HG03575 (cell line): Measurements from ENCODE around the gene ALDH5A1.

Experiments
- ATAC-seq: cut with Tn5 transposase; IDR thresholded peaks from one replicate; pipeline ENCODE4 v1.9.1; 2021; ENCODE audit not compliant: unreplicated experiment, insufficient number of reproducible peaks, low FRiP score; ENCODE audit errors: extremely low read depth

The ALDH5A1 gene

DNA sequence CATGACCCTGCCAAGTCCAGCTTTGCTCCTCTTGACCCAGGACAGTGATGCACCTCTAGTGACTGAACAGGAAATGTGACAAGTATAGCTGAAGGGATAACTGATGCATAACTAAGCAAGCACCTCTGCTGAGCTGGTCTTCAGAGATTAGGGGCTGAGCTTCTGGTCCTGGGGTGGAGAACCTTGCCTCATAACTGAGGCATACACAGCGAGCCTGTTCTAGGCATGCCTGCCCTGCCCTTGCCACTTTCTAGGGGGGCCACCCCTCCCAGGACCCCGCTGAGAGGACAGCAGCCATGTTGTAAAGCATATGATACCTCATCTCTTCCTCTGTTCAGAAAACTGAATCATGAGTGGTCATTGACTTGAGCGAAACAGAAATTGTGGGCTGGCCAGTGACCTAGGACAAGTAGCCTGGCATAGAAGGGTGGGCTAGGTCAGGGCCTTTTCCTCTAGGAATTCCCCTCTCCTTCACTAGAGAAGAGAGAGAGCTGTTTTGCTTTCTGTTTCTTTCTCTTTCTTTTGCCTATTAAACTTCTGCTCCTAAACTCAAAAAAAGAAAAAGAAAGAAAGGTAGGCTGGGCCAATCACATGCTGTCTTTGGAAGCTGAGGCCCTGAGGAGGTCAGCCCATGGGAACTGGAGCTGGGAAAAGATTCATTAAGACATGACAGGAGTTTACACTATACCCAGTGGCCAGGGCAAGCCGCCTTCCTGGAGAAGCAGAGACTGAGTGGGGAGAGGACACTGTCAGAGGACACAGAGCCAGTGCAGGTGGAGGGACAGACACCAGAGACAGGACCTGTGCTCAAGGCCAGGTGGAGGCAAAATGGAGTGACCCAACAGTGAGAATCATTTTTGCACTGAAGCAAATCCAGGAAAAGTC lies 23.1 kb downstream of the ALDH5A1 start:
- peak; percentile 54 for ATAC-seq

GRCh38 chr6:24520929-24521546 lies 26.3 kb downstream of the ALDH5A1 start:
- ATAC-seq, result no peak

DNA sequence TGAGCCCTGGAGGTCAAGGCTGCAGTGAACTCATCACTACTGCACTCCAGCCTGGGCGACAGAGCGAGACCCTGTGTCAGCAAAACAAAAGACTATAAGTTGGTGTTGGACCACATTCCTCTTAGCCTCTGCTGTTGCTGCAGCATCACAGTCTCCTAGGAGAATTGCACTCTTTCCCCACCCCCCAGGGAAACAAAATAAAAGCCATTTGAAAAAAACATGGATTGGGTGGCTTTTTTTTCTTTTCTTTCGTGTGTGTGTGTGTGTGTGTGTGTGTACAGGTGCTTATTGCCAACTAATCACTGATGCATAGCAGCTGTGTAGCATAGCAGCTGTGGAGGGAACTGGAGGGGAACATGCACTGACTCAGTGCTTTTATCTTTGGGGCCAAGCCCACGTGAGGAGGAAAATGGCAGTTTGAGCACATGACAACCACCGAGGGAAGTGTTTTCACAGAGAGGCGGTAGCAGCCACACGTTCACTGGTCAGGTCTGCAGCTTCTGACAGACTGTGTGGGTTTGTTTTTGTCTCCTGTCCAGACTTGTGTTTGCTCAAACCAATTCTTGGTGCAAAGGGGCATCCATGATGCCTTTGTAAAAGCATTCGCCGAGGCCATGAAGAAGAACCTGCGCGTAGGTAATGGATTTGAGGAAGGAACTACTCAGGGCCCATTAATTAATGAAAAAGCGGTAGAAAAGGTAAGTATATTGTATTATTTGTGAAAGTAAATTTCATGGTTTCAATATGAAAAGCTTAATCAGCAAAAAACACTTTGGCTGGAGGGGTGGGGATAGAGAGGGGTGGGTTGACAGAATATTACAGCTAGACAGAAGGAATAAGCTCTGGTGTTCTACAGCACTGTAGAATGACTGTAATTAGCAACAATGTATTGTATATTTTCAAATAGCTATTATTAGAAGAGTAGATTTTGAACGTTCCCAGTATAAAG lies 27.7 kb downstream of the ALDH5A1 start:
- ATAC-seq, result peak; percentile 32

DNA sequence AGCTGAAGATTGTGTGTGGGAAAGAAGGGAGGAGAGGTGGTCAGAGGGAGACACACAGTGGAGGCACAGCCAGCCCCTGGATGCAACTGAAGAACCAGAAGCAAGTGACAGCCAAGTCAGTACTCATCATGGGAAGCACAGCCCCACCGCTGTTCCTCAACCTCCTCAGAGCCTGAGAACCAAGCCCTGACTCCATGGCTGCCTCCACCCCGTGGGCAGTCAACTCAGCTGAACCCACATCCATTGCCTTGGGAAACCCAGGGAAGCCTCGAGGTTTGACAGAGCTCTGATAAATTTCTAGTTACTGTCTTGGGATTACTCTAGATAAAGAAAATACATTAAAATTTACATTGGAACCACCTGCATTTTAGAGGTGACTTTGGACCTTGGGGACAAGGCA lies 29.6 kb downstream of the ALDH5A1 start:
- no peak for ATAC-seq

- no peak for ATAC-seq
Observed at GRCh38 chr6:24524805-24525204, 30.0 kb downstream of the ALDH5A1 start.

- no peak for ATAC-seq
Observed at GRCh38 chr6:24529985-24530384, 35.2 kb downstream of the ALDH5A1 start.

GRCh38 chr6:24534329-24534728 lies 39.6 kb downstream of the ALDH5A1 start:
- no peak for ATAC-seq

DNA sequence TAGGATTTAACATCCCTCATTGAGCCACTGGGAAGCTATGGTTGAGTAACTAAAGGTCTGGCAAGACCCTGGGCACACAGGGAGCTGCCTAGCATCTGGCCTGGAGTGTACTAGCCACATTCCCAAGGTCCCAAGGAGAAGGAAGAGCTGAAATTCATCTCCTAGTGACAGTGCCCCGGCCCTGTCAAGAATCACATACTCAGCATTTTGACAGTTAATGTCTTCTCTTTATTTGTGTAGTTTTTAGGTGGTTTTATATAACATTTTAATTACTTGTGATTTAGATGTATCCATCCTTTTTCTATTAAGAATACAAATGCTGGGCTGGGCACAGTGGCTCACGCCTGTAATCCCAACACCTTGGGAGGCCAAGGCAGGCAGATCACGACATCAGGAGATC lies 40.4 kb downstream of the ALDH5A1 start:
- no peak for ATAC-seq

GRCh38 chr6:24536466-24536865 lies 41.7 kb downstream of the ALDH5A1 start:
- no peak for ATAC-seq

DNA sequence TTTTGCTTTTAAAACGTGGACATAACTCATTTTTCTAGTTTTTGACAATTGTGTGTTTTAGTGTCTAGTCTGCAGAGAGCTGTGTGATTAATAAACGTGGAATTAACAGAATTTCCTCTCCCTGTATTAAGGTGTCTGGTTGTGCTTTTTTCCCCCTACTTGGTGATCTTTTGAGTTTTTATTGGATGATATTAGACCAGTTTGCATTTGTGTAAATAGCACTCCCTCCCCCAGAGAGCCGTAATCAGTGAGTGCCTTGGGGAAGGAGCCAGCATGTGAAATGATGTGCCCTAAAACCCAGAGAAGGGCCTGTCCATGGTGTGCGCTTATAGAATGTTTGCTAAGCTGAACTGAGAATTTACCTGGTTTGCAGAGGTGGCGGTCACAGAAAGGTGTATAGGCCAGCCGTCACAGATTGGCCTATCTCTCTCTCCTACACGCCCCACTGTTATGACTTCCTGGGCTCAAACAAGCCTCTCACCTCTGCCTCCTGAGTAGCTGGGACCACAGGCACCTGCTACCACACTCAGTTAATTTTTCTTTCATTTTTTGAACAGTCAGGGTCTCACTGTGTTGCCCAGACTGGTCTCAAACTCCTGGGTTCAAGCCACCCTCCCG lies 42.4 kb downstream of the ALDH5A1 start:
- no peak for ATAC-seq

GRCh38 chr6:24537771-24538385 lies 43.1 kb downstream of the ALDH5A1 start:
- ATAC-seq, result no peak

DNA sequence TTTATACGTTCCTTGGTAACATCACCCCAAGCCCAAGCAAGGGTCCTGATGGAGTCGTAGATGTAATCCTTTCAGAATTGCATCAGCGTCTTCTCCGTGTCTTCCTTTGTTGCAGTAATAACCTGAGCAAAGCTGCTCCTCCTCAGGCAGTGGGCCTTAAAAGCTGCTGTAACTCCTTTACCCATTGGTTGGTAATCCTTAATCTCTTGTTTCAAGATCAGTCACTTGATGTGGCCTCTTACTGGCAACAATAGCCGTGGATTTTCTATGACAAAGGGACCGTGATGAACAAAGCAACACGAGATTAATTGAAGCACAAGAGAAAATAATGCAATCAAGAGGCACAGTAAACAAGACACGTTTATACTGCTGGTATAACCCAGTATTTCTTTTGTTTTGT lies 44.6 kb downstream of the ALDH5A1 start:
- no peak for ATAC-seq

DNA sequence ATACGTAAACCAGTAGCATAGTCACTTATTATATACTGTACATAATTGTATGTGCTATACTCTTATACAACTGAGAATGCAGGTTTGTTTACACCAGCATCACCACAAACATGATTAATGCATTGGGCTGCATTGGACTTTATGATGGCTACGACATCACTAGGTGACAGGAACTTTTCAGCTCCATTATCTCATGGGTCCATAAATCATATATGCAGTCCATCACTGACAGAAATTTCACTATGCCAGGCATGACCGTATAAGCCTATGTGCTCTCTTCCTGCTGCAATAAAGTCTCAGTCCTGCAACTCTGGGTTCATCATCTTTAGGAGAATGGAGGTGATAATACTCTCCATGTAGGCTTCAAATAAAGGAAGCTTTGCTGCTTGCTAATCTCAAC lies 45.4 kb downstream of the ALDH5A1 start:
- no peak for ATAC-seq

GRCh38 chr6:24543683-24544082 lies 48.9 kb downstream of the ALDH5A1 start:
- no peak for ATAC-seq

DNA sequence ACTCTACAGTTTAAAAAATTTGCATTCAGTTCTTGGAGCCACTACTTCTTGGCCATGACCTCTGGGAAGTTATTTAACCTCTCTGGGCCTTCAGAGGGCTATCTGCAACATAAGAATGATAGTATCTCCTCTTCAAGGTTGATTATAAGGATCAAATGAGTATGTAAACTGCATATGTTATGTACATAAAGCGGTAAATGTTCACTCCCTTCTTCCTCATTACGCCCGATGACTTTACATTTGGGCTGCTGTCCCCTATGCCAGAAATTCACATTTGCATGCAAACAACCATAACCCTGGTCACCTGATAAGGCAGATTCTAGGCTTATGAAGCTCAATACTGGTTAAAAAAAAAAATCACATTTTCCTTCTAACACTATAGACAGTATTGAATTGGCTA lies 50.4 kb downstream of the ALDH5A1 start:
- ATAC-seq, result no peak

- no peak for ATAC-seq
Observed at GRCh38 chr6:24545691-24546090, 50.9 kb downstream of the ALDH5A1 start.

GRCh38 chr6:24546439-24546838 lies 51.7 kb downstream of the ALDH5A1 start:
- ATAC-seq, result no peak

DNA sequence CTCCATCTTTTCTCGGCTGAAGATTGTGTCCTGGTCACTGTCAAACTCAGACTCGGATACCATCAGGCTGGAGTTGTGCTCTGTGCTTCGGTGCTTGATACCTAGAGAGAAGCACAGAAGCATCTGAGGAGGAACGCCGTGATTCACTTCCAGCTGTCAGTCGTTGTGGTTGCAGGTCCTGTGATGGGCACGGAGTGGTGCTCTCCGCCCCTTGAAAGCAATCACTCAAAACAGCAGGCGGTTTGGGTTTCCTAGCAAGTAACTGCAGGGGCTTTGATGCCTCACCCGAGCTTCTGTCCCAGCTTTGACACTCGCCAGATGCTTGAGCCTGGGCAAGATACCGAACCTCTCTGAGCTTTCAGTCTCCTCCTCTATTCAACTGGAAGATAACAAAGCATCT lies 52.5 kb downstream of the ALDH5A1 start:
- ATAC-seq, result no peak

DNA sequence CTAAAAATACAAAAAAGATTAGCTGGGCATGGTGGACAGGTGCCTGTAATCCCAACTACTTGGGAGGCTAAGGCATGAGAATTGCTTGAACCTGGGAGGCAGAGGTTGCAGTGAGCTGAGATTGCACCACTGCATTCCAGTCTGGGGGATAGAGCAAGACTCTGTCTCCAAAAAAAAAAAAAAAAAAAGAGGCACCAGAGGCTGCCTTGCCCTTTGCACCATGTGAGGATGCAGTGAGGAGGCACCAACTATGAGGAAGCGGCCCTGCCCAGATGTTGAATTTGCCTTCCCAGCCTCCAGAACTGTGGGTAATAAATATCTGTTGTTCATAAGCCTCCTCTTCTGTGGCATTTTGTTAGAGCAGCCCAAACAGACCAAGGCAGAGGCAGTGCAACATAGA lies 54.4 kb downstream of the ALDH5A1 start:
- no peak for ATAC-seq
